SK-N-SH treated with all-trans-retinoic acid at 6 μM for 48 hours (cell line): ENCODE measurements around the gene PCDHB1.

Experiments used
- ATAC-seq: fragments of 200-7000 bp; cut with Tn5 transposase; 3 replicates; pipeline ENCODE4 v1.9.1; 2020; ENCODE audit warnings: mild to moderate bottlenecking, moderate library complexity
- ARNTL ChIP-seq: fragments of 450-650 bp; formaldehyde crosslinking; IDR thresholded peaks from 2 replicates; pipeline ENCODE4 v1.5.0; 2020; ENCODE audit warnings: low read depth, mild to moderate bottlenecking, moderate library complexity, borderline replicate concordance
- BACH2 ChIP-seq: fragments of 250-450 bp; sonication (Bioruptor Pico); IDR thresholded peaks from 2 replicates; pipeline ENCODE4 v1.9.0; 2021; ENCODE audit warnings: mild to moderate bottlenecking, borderline replicate concordance
- CSDC2 ChIP-seq: fragments of 250-450 bp; sonication (Bioruptor Pico); IDR thresholded peaks from 2 replicates; pipeline ENCODE4 v1.5.0; 2020; ENCODE audit warnings: mild to moderate bottlenecking, moderate library complexity
- ESRRG ChIP-seq: fragments of 250-450 bp; sonication (Bioruptor Pico); IDR thresholded peaks from 2 replicates; pipeline ENCODE4 v1.6.1; 2021; ENCODE audit warnings: mild to moderate bottlenecking
- ISL1 ChIP-seq: fragments of 250-450 bp; sonication (Bioruptor Pico); IDR thresholded peaks from 2 replicates; pipeline ENCODE4 v2.1.2; 2022; ENCODE audit warnings: mild to moderate bottlenecking, moderate library complexity
- PPARA ChIP-seq: fragments of 250-450 bp; sonication (Bioruptor Pico); IDR thresholded peaks from 2 replicates; pipeline ENCODE4 v1.5.0; 2020; ENCODE audit warnings: mild to moderate bottlenecking, borderline replicate concordance
- RARB ChIP-seq: fragments of 250-450 bp; sonication (Bioruptor Pico); IDR thresholded peaks from 2 replicates; pipeline ENCODE4 v1.8.0; 2021; ENCODE audit warnings: mild to moderate bottlenecking, moderate library complexity
- SNAI2 ChIP-seq: fragments of 250-450 bp; sonication (Bioruptor Pico); IDR thresholded peaks from 2 replicates; pipeline ENCODE4 v1.5.0; 2020; ENCODE audit warnings: mild to moderate bottlenecking, moderate library complexity
- TCF4 ChIP-seq: fragments of 250-450 bp; sonication (Bioruptor Pico); IDR thresholded peaks from 2 replicates; pipeline ENCODE4 v1.8.0; 2021; ENCODE audit warnings: mild to moderate bottlenecking, moderate library complexity, borderline replicate concordance
- ZC3H10 ChIP-seq: fragments of 250-450 bp; sonication (Bioruptor Pico); IDR thresholded peaks from 2 replicates; pipeline ENCODE4 v1.5.1; 2021; ENCODE audit warnings: mild to moderate bottlenecking, moderate library complexity
- ZFP3 ChIP-seq: fragments of 250-450 bp; sonication (Bioruptor Pico); IDR thresholded peaks from 2 replicates; pipeline ENCODE4 v1.5.0; 2020; ENCODE audit warnings: mild to moderate bottlenecking, moderate library complexity
- ZFP30 ChIP-seq: fragments of 450-650 bp; formaldehyde crosslinking; IDR thresholded peaks from 2 replicates; pipeline ENCODE4 v1.5.0; 2022; ENCODE audit warnings: mild to moderate bottlenecking, moderate library complexity
- ZNF565 ChIP-seq: fragments of 450-650 bp; formaldehyde crosslinking; conservative IDR thresholded peaks from 2 replicates; pipeline ENCODE4 v1.5.0; 2020; ENCODE audit warnings: low read depth, mild to moderate bottlenecking, moderate library complexity
- ZNF70 ChIP-seq: fragments of 450-650 bp; formaldehyde crosslinking; IDR thresholded peaks from 2 replicates; pipeline ENCODE4 v1.5.0; 2020; ENCODE audit warnings: mild to moderate bottlenecking, moderate library complexity
- ZNF8 ChIP-seq: fragments of 450-650 bp; formaldehyde crosslinking; IDR thresholded peaks from 2 replicates; pipeline ENCODE4 v1.5.0; 2020; ENCODE audit warnings: mild to moderate bottlenecking, moderate library complexity
- TF ChIP-seq, protein P1 (sequence below): fragments of 250-450 bp; sonication (Bioruptor Pico); IDR thresholded peaks from 2 replicates; pipeline ENCODE4 v1.5.0; 2020; ENCODE audit warnings: mild to moderate bottlenecking, moderate library complexity
- TF ChIP-seq, protein P2 (sequence below): fragments of 250-450 bp; sonication (Bioruptor Pico); IDR thresholded peaks from 2 replicates; pipeline ENCODE4 v1.5.1; 2021; ENCODE audit warnings: mild to moderate bottlenecking, moderate library complexity
- TF ChIP-seq, protein P3 (sequence below): fragments of 250-450 bp; sonication (Bioruptor Pico); IDR thresholded peaks from 2 replicates; pipeline ENCODE4 v1.8.0; 2020; ENCODE audit warnings: mild to moderate bottlenecking, moderate library complexity, borderline replicate concordance
- TF ChIP-seq, protein P4 (sequence below): fragments of 250-450 bp; sonication (Bioruptor Pico); IDR thresholded peaks from 2 replicates; pipeline ENCODE4 v1.8.0; 2021; ENCODE audit warnings: low read depth, mild to moderate bottlenecking, moderate library complexity, borderline replicate concordance
- TF ChIP-seq, protein P5 (sequence below): fragments of 250-450 bp; sonication (Bioruptor Pico); IDR thresholded peaks from 2 replicates; pipeline ENCODE4 v1.5.1; 2020; ENCODE audit warnings: low read depth, mild to moderate bottlenecking, moderate library complexity

PCDHB1 gene

DNA sequence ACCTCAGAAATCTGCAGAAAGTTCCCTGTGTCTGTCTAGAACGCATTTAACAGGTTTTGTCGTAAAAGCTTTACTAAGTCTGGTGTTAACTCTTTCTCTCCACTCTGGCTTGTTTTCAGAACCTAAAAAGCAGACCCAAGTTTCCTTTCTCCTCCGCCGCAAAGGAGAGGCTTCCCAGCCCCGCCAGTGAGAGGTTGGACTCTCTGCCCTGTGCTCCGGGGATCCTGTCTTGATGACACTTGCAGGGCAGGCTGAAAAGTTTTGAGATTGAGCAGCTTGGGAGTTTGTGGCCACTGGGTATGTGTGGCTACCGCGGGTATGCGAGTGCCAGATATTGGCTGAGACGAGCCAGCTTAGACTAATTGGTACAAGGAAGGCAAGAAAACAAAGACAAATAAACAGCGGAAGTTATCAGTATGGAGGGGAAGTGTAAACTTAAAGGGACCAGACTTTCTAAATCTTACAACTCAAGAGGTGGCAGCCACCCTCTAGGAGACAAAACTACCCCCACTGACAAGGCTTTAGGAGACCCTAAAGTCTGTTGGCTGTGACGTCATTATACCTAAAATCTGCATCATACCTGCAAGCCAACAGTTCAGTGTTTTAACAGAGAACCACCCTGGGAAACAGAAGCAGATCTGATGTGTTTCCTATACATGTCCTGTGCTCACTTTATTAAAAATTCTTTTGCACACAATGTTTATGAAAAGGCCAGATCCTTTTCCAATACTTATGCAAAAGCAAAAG lies 41.0 kb upstream of the PCDHB1 start:
- no peak for ATAC-seq
- no peak for TF ChIP-seq PPARA
- TF ChIP-seq ZC3H10 (CRISPR knock-in tag) = no peak
- TF ChIP-seq, protein P1, sequence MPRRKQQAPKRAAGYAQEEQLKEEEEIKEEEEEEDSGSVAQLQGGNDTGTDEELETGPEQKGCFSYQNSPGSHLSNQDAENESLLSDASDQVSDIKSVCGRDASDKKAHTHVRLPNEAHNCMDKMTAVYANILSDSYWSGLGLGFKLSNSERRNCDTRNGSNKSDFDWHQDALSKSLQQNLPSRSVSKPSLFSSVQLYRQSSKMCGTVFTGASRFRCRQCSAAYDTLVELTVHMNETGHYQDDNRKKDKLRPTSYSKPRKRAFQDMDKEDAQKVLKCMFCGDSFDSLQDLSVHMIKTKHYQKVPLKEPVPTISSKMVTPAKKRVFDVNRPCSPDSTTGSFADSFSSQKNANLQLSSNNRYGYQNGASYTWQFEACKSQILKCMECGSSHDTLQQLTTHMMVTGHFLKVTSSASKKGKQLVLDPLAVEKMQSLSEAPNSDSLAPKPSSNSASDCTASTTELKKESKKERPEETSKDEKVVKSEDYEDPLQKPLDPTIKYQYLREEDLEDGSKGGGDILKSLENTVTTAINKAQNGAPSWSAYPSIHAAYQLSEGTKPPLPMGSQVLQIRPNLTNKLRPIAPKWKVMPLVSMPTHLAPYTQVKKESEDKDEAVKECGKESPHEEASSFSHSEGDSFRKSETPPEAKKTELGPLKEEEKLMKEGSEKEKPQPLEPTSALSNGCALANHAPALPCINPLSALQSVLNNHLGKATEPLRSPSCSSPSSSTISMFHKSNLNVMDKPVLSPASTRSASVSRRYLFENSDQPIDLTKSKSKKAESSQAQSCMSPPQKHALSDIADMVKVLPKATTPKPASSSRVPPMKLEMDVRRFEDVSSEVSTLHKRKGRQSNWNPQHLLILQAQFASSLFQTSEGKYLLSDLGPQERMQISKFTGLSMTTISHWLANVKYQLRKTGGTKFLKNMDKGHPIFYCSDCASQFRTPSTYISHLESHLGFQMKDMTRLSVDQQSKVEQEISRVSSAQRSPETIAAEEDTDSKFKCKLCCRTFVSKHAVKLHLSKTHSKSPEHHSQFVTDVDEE (CRISPR knock-in tag) = no peak
- no peak for TF ChIP-seq ZNF70 (CRISPR knock-in tag)
- TF ChIP-seq, all 23 proteins: peak for 0

DNA sequence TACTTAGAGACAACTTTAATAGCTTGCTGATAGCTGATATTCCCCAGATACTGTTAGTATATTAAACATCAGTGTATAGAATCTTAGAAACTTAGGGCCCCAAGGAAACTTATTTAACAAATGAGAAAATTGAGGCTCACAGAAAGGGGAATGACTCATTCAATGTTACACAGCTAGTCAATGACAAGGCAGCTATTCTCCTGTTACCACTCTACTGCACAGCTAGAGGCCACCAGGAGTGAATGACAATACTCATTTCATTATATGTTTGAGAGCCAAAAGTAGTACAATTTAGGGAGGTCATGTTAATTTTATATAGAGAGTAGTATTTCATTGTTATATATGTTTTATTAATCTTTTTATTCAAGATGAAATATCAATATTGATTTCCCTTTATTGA lies 33.2 kb upstream of the PCDHB1 start:
- ATAC-seq = no peak
- TF ChIP-seq SNAI2 (no peak), ISL1 (CRISPR knock-in tag) (no peak), ESRRG (CRISPR knock-in tag) (no peak), ZNF565 (CRISPR knock-in tag) (no peak), ZNF8 (no peak), ZC3H10 (CRISPR knock-in tag) (no peak), ARNTL (CRISPR knock-in tag) (no peak), ZFP30 (CRISPR knock-in tag) (no peak), ZFP3 (no peak), BACH2 (CRISPR knock-in tag) (no peak), CSDC2 (no peak), ZNF70 (CRISPR knock-in tag) (no peak), RARB (CRISPR knock-in tag) (no peak), TCF4 (CRISPR knock-in tag) (no peak)
- TF ChIP-seq, protein P2, sequence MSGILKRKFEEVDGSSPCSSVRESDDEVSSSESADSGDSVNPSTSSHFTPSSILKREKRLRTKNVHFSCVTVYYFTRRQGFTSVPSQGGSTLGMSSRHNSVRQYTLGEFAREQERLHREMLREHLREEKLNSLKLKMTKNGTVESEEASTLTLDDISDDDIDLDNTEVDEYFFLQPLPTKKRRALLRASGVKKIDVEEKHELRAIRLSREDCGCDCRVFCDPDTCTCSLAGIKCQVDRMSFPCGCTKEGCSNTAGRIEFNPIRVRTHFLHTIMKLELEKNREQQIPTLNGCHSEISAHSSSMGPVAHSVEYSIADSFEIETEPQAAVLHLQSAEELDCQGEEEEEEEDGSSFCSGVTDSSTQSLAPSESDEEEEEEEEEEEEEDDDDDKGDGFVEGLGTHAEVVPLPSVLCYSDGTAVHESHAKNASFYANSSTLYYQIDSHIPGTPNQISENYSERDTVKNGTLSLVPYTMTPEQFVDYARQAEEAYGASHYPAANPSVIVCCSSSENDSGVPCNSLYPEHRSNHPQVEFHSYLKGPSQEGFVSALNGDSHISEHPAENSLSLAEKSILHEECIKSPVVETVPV = no peak
- TF ChIP-seq, protein P3, sequence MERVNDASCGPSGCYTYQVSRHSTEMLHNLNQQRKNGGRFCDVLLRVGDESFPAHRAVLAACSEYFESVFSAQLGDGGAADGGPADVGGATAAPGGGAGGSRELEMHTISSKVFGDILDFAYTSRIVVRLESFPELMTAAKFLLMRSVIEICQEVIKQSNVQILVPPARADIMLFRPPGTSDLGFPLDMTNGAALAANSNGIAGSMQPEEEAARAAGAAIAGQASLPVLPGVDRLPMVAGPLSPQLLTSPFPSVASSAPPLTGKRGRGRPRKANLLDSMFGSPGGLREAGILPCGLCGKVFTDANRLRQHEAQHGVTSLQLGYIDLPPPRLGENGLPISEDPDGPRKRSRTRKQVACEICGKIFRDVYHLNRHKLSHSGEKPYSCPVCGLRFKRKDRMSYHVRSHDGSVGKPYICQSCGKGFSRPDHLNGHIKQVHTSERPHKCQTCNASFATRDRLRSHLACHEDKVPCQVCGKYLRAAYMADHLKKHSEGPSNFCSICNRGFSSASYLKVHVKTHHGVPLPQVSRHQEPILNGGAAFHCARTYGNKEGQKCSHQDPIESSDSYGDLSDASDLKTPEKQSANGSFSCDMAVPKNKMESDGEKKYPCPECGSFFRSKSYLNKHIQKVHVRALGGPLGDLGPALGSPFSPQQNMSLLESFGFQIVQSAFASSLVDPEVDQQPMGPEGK = no peak
- TF ChIP-seq, protein P4, sequence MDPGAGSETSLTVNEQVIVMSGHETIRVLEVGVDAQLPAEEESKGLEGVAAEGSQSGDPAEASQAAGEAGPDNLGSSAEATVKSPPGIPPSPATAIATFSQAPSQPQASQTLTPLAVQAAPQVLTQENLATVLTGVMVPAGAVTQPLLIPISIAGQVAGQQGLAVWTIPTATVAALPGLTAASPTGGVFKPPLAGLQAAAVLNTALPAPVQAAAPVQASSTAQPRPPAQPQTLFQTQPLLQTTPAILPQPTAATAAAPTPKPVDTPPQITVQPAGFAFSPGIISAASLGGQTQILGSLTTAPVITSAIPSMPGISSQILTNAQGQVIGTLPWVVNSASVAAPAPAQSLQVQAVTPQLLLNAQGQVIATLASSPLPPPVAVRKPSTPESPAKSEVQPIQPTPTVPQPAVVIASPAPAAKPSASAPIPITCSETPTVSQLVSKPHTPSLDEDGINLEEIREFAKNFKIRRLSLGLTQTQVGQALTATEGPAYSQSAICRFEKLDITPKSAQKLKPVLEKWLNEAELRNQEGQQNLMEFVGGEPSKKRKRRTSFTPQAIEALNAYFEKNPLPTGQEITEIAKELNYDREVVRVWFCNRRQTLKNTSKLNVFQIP = no peak
- TF ChIP-seq, protein P1 (CRISPR knock-in tag) = no peak
- TF ChIP-seq, protein P5, sequence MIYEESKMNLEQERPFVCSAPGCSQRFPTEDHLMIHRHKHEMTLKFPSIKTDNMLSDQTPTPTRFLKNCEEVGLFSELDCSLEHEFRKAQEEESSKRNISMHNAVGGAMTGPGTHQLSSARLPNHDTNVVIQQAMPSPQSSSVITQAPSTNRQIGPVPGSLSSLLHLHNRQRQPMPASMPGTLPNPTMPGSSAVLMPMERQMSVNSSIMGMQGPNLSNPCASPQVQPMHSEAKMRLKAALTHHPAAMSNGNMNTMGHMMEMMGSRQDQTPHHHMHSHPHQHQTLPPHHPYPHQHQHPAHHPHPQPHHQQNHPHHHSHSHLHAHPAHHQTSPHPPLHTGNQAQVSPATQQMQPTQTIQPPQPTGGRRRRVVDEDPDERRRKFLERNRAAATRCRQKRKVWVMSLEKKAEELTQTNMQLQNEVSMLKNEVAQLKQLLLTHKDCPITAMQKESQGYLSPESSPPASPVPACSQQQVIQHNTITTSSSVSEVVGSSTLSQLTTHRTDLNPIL (CRISPR knock-in tag) = no peak
